Measurements from ENCODE around the gene TMEM43. TPM values are rescaled to one million over a fixed set of nuclear protein-coding genes. Genes with fewer than 3 reads are reported as not detected.

TMEM43 gene
- total RNA-seq, 6 experiments from 2014 or later: 73.3 to 90.8 (median 80.7) TPM

DNA sequence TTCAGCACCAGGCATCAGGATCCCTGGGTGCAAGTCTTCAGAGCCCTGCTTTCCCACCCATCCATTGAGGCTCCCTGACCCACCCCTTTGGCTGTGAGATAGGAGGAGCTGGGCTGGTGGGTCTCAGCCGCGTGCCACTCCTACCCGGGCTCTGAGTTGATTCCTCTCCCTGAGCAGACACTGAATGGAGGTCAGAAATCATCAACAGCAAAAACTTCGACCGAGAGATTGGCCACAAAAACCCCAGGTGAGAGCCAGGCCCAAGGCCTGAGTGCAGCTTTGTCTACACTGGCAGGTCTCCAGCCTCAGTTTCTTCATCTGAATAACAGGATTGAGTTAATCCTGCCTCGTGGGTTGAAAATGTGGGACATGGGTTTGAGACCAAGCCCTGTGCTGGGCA is 7.8 kb downstream of the TMEM43 start:
- TF ChIP-seq CTCF (IDR thresholded peaks at IDR 0.05): no peak
- Mint-ChIP-seq H3K9me3 (no peaks in the 10 kb centered on the region), H3K4me3 (no peak overlapping the region), H3K27ac (peak overlapping the region; percentile 71), H3K4me1 (ENCODE audit: low read depth) (peaks cover 37% of the 10 kb centered on the region), H3K36me3 (ENCODE audit: low read depth) (peaks cover 63% of the 10 kb centered on the region), H3K27me3 (ENCODE audit: insufficient read depth) (peaks cover 11% of the 10 kb centered on the region; the same call in 1 of the 2 replicates)
- DNase-seq: no peak

- Mint-ChIP-seq H3K4me1 (ENCODE audit: low read depth) (peaks cover 37% of the 10 kb centered on the region), H3K4me3 (no peak overlapping the region), H3K9me3 (no peaks in the 10 kb centered on the region), H3K27me3 (ENCODE audit: insufficient read depth) (peaks cover 11% of the 10 kb centered on the region; the same call in 1 of the 2 replicates), H3K36me3 (ENCODE audit: low read depth) (peaks cover 63% of the 10 kb centered on the region), H3K27ac (peak overlapping the region; percentile 71)
- no peak for DNase-seq
- no peak for TF ChIP-seq CTCF (IDR thresholded peaks at IDR 0.05)
These were observed 8.4 kb downstream of the TMEM43 start for GRCh38 chr3:14133188-14133800.

DNA sequence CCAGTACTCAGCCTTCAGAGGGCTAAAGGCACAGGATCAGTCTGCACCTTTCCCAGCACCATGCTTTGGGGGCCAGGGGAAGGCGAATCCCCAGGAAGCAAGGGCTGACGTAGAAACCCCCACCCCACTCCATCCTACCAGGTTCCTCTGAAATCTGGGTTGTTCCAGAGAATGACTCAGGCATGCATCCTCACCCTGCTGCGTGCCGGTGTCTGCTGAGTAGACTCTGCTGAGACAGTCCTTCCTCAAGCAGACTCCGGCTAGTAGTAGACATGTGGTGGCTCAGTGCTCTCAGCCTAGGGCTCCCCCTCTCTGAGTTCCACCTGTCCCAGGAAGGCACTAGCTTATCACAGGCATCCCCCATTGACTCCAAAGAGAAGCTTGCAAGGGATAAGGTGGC is 9.0 kb downstream of the TMEM43 start:
- peak overlapping the region; percentile 71 for H3K27ac Mint-ChIP-seq
- H3K4me3 Mint-ChIP-seq: no peak overlapping the region
- H3K4me1 Mint-ChIP-seq (ENCODE audit: low read depth): peaks cover 37% of the 10 kb centered on the region
- TF ChIP-seq CTCF (IDR thresholded peaks at IDR 0.05): no peak
- peaks cover 11% of the 10 kb centered on the region; the same call in 1 of the 2 replicates for H3K27me3 Mint-ChIP-seq (ENCODE audit: insufficient read depth)
- H3K9me3 Mint-ChIP-seq: no peaks in the 10 kb centered on the region
- H3K36me3 Mint-ChIP-seq (ENCODE audit: low read depth): peaks cover 60% of the 10 kb centered on the region
- peak; percentile 44 for DNase-seq

DNA sequence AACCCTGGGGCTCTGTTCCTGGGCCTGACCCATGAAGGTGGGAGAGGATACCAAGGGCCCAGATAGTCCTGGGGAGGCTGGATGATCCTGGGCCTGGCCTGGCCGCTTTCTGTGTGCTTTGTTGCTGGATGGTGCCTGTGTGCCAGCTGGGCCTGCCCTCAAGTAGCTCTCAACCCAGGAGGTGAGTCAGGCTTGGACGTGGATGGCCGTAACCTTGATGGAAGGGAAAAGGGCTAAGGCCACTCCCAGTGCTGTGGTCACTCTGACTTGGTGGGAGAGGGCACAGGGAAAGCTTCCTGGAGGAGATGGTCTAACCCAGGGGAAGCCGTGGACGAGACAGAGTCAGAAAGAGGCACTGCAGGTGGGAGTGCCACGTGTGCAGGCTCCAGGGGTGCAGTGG is 9.4 kb downstream of the TMEM43 start:
- Mint-ChIP-seq H3K4me1 (ENCODE audit: low read depth) (peaks cover 37% of the 10 kb centered on the region), H3K4me3 (no peak overlapping the region), H3K27me3 (ENCODE audit: insufficient read depth) (peaks cover 11% of the 10 kb centered on the region; the same call in 1 of the 2 replicates), H3K27ac (peak overlapping the region; percentile 71), H3K36me3 (ENCODE audit: low read depth) (peaks cover 59% of the 10 kb centered on the region), H3K9me3 (no peaks in the 10 kb centered on the region)
- no peak for TF ChIP-seq CTCF (IDR thresholded peaks at IDR 0.05)
- DNase-seq: no peak

GRCh38 chr3:14135581-14135980 is 10.7 kb downstream of the TMEM43 start:
- no peak for DNase-seq
- Mint-ChIP-seq H3K4me3 (no peak overlapping the region), H3K27ac (no peak overlapping the region), H3K4me1 (ENCODE audit: low read depth) (peaks cover 40% of the 10 kb centered on the region), H3K36me3 (ENCODE audit: low read depth) (peaks cover 54% of the 10 kb centered on the region), H3K9me3 (no peaks in the 10 kb centered on the region), H3K27me3 (ENCODE audit: insufficient read depth) (peaks cover 11% of the 10 kb centered on the region; the same call in 1 of the 2 replicates)
- no peak for TF ChIP-seq CTCF (IDR thresholded peaks at IDR 0.05)
